ENCODE measurements around the gene TSPAN9.

GRCh38 chr12:3302401-3303041 is 225.3 kb downstream of the TSPAN9 start:
- TF ChIP-seq CTCF (IDR thresholded peaks at IDR 0.05) (no peak), POLR2AphosphoS5 (IDR thresholded peaks at IDR 0.05; ENCODE audit: low read depth, low read length) (no peak)
